Measurements from ENCODE around the gene ANXA8L1. TPM values are rescaled to one million over a fixed set of nuclear protein-coding genes. Genes with fewer than 3 reads are reported as not detected.

The ANXA8L1 gene
- total RNA-seq = 0.16 and 0.17 TPM in 2 replicates

GRCh38 chr10:46375406-46375805 lies at the start of gene ANXA8L1:
TSS of gene ANXA8L1 (plus strand) at chr10:46375776. CDS start at chr10:46375852, 76 bp downstream.

Other genes starting within 250 kb of the ANXA8L1 start
- not detected in 2 replicates for gene ANTXRL, start 88.8 kb upstream of the ANXA8L1 start, total RNA-seq
- gene NPY4R, start 90.2 kb downstream of the ANXA8L1 start, total RNA-seq = under 0.01 TPM in 1 of 2 replicates, not detected in the other
- not detected in 2 replicates for gene GPRIN2, start 180.9 kb downstream of the ANXA8L1 start, total RNA-seq
- under 0.01 TPM in 2 replicates for gene SYT15, start 203.4 kb downstream of the ANXA8L1 start, total RNA-seq